Urothelium cell line (cell line): Measurements from ENCODE around the gene STPG1.
A peak's percentile ranks its signal among the peaks of the same experiment; 100 is the strongest.

Experiments used
- DNase-seq: peaks from one replicate; pipeline ENCODE4 v3.0.0; 2011; ENCODE audit warnings: low spot score, mixed read lengths
- FAIRE-seq: peaks from 2 replicates; lab custom pipeline; 2011; peaks lifted over from hg19 to GRCh38; lab: Jason Lieb, UNC

STPG1 gene

GRCh38 chr1:24321697-24322469 lies 91.7 kb downstream of the STPG1 start:
- DNase-seq: peak; percentile 86
- FAIRE-seq: no peak

- no peak for FAIRE-seq
- DNase-seq: no peak
Observed at GRCh38 chr1:24321126-24321525, 92.5 kb downstream of the STPG1 start.

GRCh38 chr1:24319962-24320361 lies 93.6 kb downstream of the STPG1 start:
- DNase-seq (no peak), FAIRE-seq (no peak)

GRCh38 chr1:24319312-24319863 lies 94.2 kb downstream of the STPG1 start, which contains the start of gene GRHL3:
Gene GRHL3 (plus strand): TSS chr1:24319357. CDS start chr1:24319552, 195 bp downstream.
- DNase-seq (peak; percentile 35), FAIRE-seq (no peak)

- no peak for FAIRE-seq
- no peak for DNase-seq
Observed at GRCh38 chr1:24318615-24319311, 94.8 kb downstream of the STPG1 start.

GRCh38 chr1:24317956-24318614 lies 95.5 kb downstream of the STPG1 start:
- DNase-seq (no peak), FAIRE-seq (no peak)

- peak; percentile 32 for FAIRE-seq
- DNase-seq: peak; percentile 29
Observed at GRCh38 chr1:24317081-24317480, 96.5 kb downstream of the STPG1 start.

- FAIRE-seq: no peak
- no peak for DNase-seq
Observed at GRCh38 chr1:24316645-24317044, 96.9 kb downstream of the STPG1 start.

GRCh38 chr1:24315391-24315790 lies 98.2 kb downstream of the STPG1 start:
- FAIRE-seq (no peak), DNase-seq (no peak)

GRCh38 chr1:24311741-24312140 lies 101.8 kb downstream of the STPG1 start:
- FAIRE-seq: no peak

GRCh38 chr1:24311234-24311633 lies 102.3 kb downstream of the STPG1 start:
- no peak for FAIRE-seq
- no peak for DNase-seq

More at GRCh38 chr1:24311741-24312140, 101.8 kb downstream of the STPG1 start:
- DNase-seq: no peak

- DNase-seq: no peak
- no peak for FAIRE-seq
Observed at GRCh38 chr1:24309762-24310485, 103.7 kb downstream of the STPG1 start.

GRCh38 chr1:24308365-24309015 lies 105.1 kb downstream of the STPG1 start:
- DNase-seq: no peak

More at GRCh38 chr1:24308365-24309015, 105.1 kb downstream of the STPG1 start:
- no peak for FAIRE-seq
